Activated T-cell treated with anti-CD3 and anti-CD28 coated beads, Interleukin-2, amount 50 U/mL, for 4 hours (primary cell): Measurements from ENCODE around the gene ALPG. TPM values are rescaled to one million over a fixed set of nuclear protein-coding genes. Genes with fewer than 3 reads are reported as not detected.

ENCODE experiments used
- ATAC-seq, 2 donors: fragments of 200-7000 bp; cut with Tn5 transposase; one replicate each; pipeline ENCODE4 v1.10.0; 2021
- DNase-seq: peaks from one replicate; pipeline ENCODE4 v3.0.0-alpha.2; 2020
- H3K27me3 Mint-ChIP-seq: one replicate; pipeline ENCODE4 v1.8.0; 2021; ENCODE audit warnings: low read depth, mixed read lengths
- H3K36me3 Mint-ChIP-seq: one replicate; pipeline ENCODE4 v1.8.0; 2022; ENCODE audit warnings: mixed read lengths; ENCODE audit not compliant: insufficient read depth
- H3K4me1 Mint-ChIP-seq: one replicate; pipeline ENCODE4 v1.8.0; 2021; ENCODE audit warnings: low read depth, mixed read lengths
- H3K4me3 Mint-ChIP-seq: one replicate; pipeline ENCODE4 v1.8.0; 2021; ENCODE audit warnings: mild to moderate bottlenecking, moderate library complexity, mixed read lengths
- H3K9me3 Mint-ChIP-seq: one replicate; pipeline ENCODE4 v1.8.0; 2021; ENCODE audit warnings: mixed read lengths
- total RNA-seq, 3 donors: library from RNA; stranded (reverse); gene quantifications; one replicate each; pipeline ENCODE4 v1.2.1, GENCODE V29; 2021

Gene ALPG
- total RNA-seq, 3 donors from 2014 or later, result not detected

DNA sequence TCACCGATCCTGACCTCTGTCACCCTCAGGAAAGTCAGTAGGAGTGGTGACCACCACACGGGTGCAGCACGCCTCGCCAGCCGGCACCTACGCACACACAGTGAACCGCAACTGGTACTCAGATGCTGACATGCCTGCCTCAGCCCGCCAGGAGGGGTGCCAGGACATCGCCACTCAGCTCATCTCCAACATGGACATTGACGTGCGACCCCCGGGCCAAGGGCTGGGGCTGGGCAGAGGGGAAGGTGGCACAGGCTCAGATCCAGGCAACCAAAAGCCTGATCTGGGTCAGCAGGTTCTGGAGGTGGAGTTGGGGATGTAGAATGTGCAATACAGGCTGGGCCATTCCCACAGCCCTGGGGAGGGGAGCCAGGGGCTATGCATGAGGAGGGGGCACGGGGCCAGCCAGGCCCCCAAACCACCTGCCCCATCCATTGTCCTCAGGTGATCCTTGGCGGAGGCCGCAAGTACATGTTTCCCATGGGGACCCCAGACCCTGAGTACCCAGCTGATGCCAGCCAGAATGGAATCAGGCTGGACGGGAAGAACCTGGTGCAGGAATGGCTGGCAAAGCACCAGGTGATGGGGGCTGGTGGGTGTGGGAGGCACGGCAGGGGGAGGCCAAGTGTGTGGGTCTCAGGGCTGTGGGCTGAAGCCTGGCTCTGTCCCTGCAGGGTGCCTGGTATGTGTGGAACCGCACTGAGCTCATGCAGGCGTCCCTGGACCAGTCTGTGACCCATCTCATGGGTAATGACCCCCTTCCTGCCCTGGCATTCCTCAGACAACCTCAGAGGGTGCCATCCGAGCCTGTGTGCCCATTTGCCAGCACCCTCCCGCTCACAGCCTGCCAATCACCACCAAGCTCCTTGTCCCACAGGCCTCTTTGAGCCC, 50.7 kb downstream of the ALPG start:
- H3K9me3 Mint-ChIP-seq, result no peaks in the 10 kb centered on the region
- peaks cover 20% of the 10 kb centered on the region for H3K27me3 Mint-ChIP-seq
- H3K4me3 Mint-ChIP-seq, result no peak overlapping the region
- DNase-seq (no peak), ATAC-seq (no peak)
- H3K4me1 Mint-ChIP-seq, result no peaks in the 10 kb centered on the region
- H3K36me3 Mint-ChIP-seq, result no peaks in the 10 kb centered on the region

DNA sequence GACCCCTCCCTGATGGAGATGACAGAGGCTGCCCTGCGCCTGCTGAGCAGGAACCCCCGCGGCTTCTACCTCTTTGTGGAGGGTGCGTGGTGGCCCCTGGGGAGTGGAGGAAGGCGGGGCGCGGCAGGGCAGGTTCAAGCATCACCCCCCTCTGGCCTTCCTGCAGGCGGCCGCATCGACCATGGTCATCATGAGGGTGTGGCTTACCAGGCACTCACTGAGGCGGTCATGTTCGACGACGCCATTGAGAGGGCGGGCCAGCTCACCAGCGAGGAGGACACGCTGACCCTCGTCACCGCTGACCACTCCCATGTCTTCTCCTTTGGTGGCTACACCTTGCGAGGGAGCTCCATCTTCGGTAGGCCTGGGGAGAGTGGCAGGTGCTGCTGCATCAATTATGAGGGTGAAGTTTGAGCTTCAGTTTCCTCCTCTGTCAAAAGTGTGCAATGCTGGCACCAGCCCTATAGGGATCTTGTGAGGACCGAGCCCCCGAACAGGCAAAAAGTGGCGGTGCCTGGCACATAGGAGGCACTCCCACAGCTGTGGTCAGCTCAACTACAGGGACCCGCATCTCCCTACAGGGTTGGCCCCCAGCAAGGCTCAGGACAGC, 51.5 kb downstream of the ALPG start:
- Mint-ChIP-seq H3K9me3 (no peaks in the 10 kb centered on the region), H3K4me1 (no peaks in the 10 kb centered on the region), H3K4me3 (no peak overlapping the region), H3K36me3 (no peaks in the 10 kb centered on the region), H3K27me3 (peaks cover 20% of the 10 kb centered on the region)
- no peak for DNase-seq
- no peak for ATAC-seq

DNA sequence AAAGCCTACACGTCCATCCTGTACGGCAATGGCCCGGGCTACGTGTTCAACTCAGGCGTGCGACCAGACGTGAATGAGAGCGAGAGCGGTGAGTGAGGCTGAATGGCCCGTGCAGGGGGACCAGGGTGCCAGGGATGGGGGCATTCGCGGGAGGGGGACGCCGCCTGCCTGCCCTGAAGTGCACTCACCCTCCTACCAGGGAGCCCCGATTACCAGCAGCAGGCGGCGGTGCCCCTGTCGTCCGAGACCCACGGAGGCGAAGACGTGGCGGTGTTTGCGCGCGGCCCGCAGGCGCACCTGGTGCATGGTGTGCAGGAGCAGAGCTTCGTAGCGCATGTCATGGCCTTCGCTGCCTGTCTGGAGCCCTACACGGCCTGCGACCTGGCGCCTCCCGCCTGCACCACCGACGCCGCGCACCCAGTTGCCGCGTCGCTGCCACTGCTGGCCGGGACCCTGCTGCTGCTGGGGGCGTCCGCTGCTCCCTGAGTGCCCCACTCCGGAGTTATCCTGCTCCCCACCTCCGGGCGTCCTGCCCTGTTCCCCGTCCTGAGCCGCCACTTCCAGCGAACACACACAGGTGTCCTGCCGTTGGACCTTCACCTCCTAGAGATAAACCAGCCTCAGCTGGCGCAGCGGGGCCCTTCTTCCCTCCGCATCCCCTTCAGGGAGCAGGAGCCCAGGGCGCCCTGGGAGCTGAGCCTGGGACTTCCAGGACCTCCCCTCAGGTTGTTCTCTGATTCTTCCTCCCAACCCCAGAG, 52.2 kb downstream of the ALPG start:
- Mint-ChIP-seq H3K36me3 (no peaks in the 10 kb centered on the region), H3K4me1 (no peaks in the 10 kb centered on the region), H3K4me3 (no peak overlapping the region), H3K27me3 (peaks cover 20% of the 10 kb centered on the region), H3K9me3 (no peaks in the 10 kb centered on the region)
- no peak for DNase-seq
- no peak for ATAC-seq

DNA sequence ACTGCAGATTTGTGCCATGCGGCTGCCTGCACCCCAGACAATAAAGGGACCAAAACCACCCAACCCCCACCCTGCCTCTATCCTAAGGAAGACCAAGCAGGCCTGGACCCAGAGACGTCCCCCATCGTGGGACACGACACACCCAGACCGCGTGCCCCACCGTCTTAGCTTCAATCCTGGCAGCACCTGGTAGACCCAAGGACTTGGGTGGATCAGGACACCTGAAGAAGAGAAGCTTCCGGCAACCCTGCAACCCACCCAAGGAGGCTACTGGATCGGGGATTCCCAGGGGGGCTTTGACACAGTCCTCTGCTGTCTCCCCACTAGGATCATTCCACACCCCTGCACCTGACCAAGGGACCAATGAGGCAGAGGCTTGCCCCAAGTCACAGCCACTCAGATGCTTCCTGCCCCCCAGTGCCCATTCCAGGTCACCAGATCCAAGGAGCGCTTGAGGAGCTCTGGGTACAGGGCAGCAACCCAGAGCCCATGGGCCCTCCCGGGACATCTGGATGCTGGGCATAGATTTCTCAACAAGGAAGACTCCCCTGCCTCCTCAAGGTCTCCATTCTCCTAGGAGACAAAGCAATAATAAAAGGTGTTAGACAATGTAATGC, 52.9 kb downstream of the ALPG start:
- ATAC-seq (no peak), DNase-seq (no peak)
- H3K4me3 Mint-ChIP-seq, result no peak overlapping the region
- no peaks in the 10 kb centered on the region for H3K9me3 Mint-ChIP-seq
- H3K36me3 Mint-ChIP-seq, result no peaks in the 10 kb centered on the region
- no peaks in the 10 kb centered on the region for H3K4me1 Mint-ChIP-seq
- H3K27me3 Mint-ChIP-seq, result peaks cover 20% of the 10 kb centered on the region

DNA sequence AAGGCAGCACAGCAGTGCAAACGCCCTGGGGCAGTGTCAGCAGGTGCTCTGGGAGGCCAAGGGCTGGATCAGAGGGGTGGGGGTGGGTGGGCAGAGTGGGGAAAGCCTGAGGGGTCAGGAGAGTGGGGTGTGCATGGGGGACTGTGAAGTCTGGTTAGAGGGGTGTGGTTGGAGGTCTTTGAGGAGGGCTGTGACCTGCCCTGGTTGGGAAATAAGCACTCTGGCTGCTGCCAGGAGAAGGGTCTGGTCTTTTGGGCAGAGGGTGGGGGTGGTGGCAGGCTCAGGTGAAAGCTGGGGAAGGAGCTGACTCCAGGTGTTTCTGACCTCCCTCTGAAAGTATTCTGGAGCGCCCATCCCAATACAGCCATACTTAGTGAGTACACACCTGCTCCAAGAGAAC, 53.5 kb downstream of the ALPG start:
- Mint-ChIP-seq H3K27me3 (peaks cover 20% of the 10 kb centered on the region), H3K4me3 (no peak overlapping the region), H3K9me3 (no peaks in the 10 kb centered on the region), H3K36me3 (no peaks in the 10 kb centered on the region), H3K4me1 (no peaks in the 10 kb centered on the region)
- DNase-seq (no peak), ATAC-seq (no peak)

Other genes with a start within 250 kb of the ALPG start
- not detected for gene ALPP, start 28.1 kb upstream of the ALPG start, total RNA-seq
- gene ALPI, start 49.3 kb downstream of the ALPG start, total RNA-seq, result not detected
- gene ECEL1, start 81.0 kb downstream of the ALPG start, total RNA-seq, result under 1 TPM; 0.16 to 0.20 (median 0.19) TPM
- not detected for gene PRSS56, start 113.5 kb downstream of the ALPG start, total RNA-seq
- not detected for gene CHRND, start 119.3 kb downstream of the ALPG start, total RNA-seq
- gene CHRNG, start 132.8 kb downstream of the ALPG start, total RNA-seq, result not detected
- gene TIGD1, start 143.7 kb downstream of the ALPG start, total RNA-seq, result 10 to 100 TPM; 10.5 to 11.7 (median 11.5) TPM
- 10 to 100 TPM; 67.8 to 77.2 (median 76.9) TPM for gene EIF4E2, start 143.8 kb downstream of the ALPG start, total RNA-seq
- gene EFHD1, start 226.8 kb downstream of the ALPG start, total RNA-seq, result under 1 TPM; 0.16 to 0.69 (median 0.35) TPM